Neural cell (in vitro differentiated cells): ENCODE results near the gene CCDC12. TPM values are rescaled to one million over a fixed set of nuclear protein-coding genes. Genes with fewer than 3 reads are reported as not detected.

Experiments
- H2AFZ ChIP-seq: fragments of 200-600, 300-800 bp; sonication (generic), shearing (Covaris generic); 2 replicates; pipeline ENCODE4 v1.6.0; 2014; ENCODE audit warnings: low read depth, mild to moderate bottlenecking, antibody characterized with exemption, low read length, moderate library complexity
- H3F3A ChIP-seq: fragments of 200-600 bp; shearing (Covaris generic); 2 replicates; pipeline ENCODE4 v1.6.1; 2016; ENCODE audit warnings: mild to moderate bottlenecking, moderate library complexity, mixed read lengths, antibody characterized with exemption, low read length; ENCODE audit not compliant: insufficient read depth, poor library complexity, severe bottlenecking
- H3K27ac ChIP-seq: fragments of 200-600, 300-800 bp; sonication (generic), shearing (Covaris generic); 2 replicates; pipeline ENCODE4 v1.5.1; 2014; ENCODE audit warnings: mild to moderate bottlenecking, low read length, moderate library complexity
- H3K27me3 ChIP-seq: fragments of 300-800, 200-600 bp; sonication (generic), shearing (Covaris generic); 2 replicates; pipeline ENCODE4 v1.6.0; 2014; ENCODE audit warnings: mild to moderate bottlenecking, low read depth, low read length, moderate library complexity; ENCODE audit not compliant: insufficient read depth
- H3K36me3 ChIP-seq: fragments of 300-800, 200-600 bp; sonication (generic), shearing (Covaris generic); 2 replicates; pipeline ENCODE4 v1.5.1; 2014; ENCODE audit warnings: mild to moderate bottlenecking, antibody characterized with exemption, low read length, moderate library complexity; ENCODE audit not compliant: insufficient read depth
- H3K4me2 ChIP-seq: fragments of 300-800, 200-600 bp; sonication (generic), shearing (Covaris generic); 2 replicates; pipeline ENCODE4 v1.6.0; 2014; ENCODE audit warnings: mild to moderate bottlenecking, low read length
- H3K4me3 ChIP-seq: fragments of 300-800, 200-600 bp; sonication (generic), shearing (Covaris generic); 2 replicates; pipeline ENCODE4 v1.5.1; 2014; ENCODE audit warnings: mild to moderate bottlenecking, low read length, moderate library complexity
- H3K79me2 ChIP-seq: fragments of 200-600 bp; shearing (Covaris generic); replicated peaks from 2 replicates; pipeline ENCODE4 v1.6.0; 2014; ENCODE audit warnings: mild to moderate bottlenecking, low read length, moderate library complexity; ENCODE audit not compliant: insufficient read depth
- H3K9ac ChIP-seq: fragments of 300-800, 200-600 bp; sonication (generic), shearing (Covaris generic); 2 replicates; pipeline ENCODE4 v1.6.1; 2016; ENCODE audit warnings: mild to moderate bottlenecking, low read length, mixed read lengths
- H3K9me2 ChIP-seq: fragments of 200-600 bp; shearing (Covaris generic); 2 replicates; pipeline ENCODE4 v1.6.1; 2016; ENCODE audit warnings: mild to moderate bottlenecking, low read length, mixed read lengths; ENCODE audit not compliant: insufficient read depth
- H3K9me3 ChIP-seq: fragments of 200-600, 300-800 bp; sonication (generic), shearing (Covaris generic); 2 replicates; pipeline ENCODE4 v1.6.1; 2016; ENCODE audit warnings: mild to moderate bottlenecking, mixed run types, low read length, moderate library complexity, mixed read lengths
- H4K20me1 ChIP-seq: fragments of 200-600 bp; shearing (Covaris generic); 2 replicates; pipeline ENCODE4 v1.6.1; 2016; ENCODE audit warnings: mild to moderate bottlenecking, mixed run types; ENCODE audit not compliant: insufficient read depth
- EP300 ChIP-seq: fragments of 450-650 bp; conservative IDR thresholded peaks from 2 replicates; pipeline ENCODE4 v1.6.1; 2014; ENCODE audit warnings: antibody characterized with exemption, mild to moderate bottlenecking, moderate library complexity; ENCODE audit not compliant: poor library complexity, severe bottlenecking
- EZH2 ChIP-seq: fragments of 200-600, 300-800 bp; shearing (Covaris generic), sonication (generic); IDR thresholded peaks from 2 replicates; pipeline ENCODE4 v1.6.1; 2014; ENCODE audit warnings: antibody characterized with exemption, low read length, borderline replicate concordance, mild to moderate bottlenecking; ENCODE audit not compliant: insufficient read depth, poor library complexity, severe bottlenecking
- MXI1 ChIP-seq: fragments of 450-650 bp; conservative IDR thresholded peaks from 2 replicates; pipeline ENCODE4 v1.6.1; 2014; ENCODE audit warnings: antibody characterized with exemption, mild to moderate bottlenecking; ENCODE audit not compliant: poor library complexity, severe bottlenecking
- POLR2AphosphoS5 ChIP-seq: IDR thresholded peaks from 2 replicates; pipeline ENCODE4 v1.6.1; 2012
- RAD21 ChIP-seq: fragments of 450-650 bp; conservative IDR thresholded peaks from 2 replicates; pipeline ENCODE4 v1.6.1; 2014; ENCODE audit warnings: antibody characterized with exemption, mild to moderate bottlenecking, moderate library complexity
- SMC3 ChIP-seq: fragments of 450-650 bp; conservative IDR thresholded peaks from 2 replicates; pipeline ENCODE4 v1.6.1; 2014; ENCODE audit warnings: antibody characterized with exemption, mild to moderate bottlenecking, moderate library complexity; ENCODE audit not compliant: poor library complexity
- TAF1 ChIP-seq: IDR thresholded peaks from 2 replicates; pipeline ENCODE4 v1.6.1; 2012; ENCODE audit warnings: low read depth
- polyA plus RNA-seq: library from polyadenylated mRNA; depleted of rRNA; stranded (reverse); fragments of >200 nt; gene quantifications from 2 replicates; pipeline ENCODE4 v1.2.3, GENCODE V29; 2014
- TF ChIP-seq, protein P1 (sequence below): IDR thresholded peaks from 2 replicates; pipeline ENCODE4 v1.6.1; 2012; ENCODE audit warnings: borderline replicate concordance
- TF ChIP-seq, protein P2 (sequence below): fragments of 450-650 bp; IDR thresholded peaks from 2 replicates; pipeline ENCODE4 v1.5.1; 2014; ENCODE audit warnings: antibody characterized with exemption, mild to moderate bottlenecking, moderate library complexity; ENCODE audit not compliant: poor library complexity, severe bottlenecking

The CCDC12 gene
- polyA plus RNA-seq, 1 donor from 2014 or later: 46.4 TPM

DNA sequence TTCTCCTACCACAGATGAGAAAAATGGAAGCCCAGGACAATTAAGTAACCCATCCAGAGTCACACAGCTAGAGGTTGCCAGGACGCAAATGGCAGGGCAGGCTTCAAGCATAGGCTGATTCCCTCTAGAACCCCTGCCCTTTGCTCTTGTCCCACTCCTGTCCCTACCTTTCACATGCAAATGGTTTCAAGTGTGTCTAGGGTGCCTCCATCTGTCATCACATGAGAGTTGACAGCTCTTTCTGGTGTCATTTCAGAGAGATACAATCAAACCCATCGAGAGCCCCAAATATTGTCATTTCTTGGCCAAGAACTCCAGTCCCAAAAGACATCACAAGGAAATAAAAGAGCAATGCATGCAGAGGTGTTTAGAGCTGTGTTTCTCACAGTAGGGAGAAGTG lies 23.7 kb downstream of the CCDC12 start:
- Histone ChIP-seq H3K4me3 (no peak overlapping the region), H3F3A (no peaks in the 10 kb centered on the region), H3K79me2 (peaks cover 30% of the 10 kb centered on the region), H3K36me3 (no peaks in the 10 kb centered on the region), H3K9ac (no peak overlapping the region), H3K27ac (no peak overlapping the region), H3K4me2 (no peak overlapping the region), H3K9me2 (no peaks in the 10 kb centered on the region), H4K20me1 (no peaks in the 10 kb centered on the region), H3K9me3 (no peaks in the 10 kb centered on the region), H3K27me3 (no peaks in the 10 kb centered on the region), H2AFZ (no peak overlapping the region)
- TF ChIP-seq MXI1 (no peak), EZH2 (no peak), RAD21 (no peak), SMC3 (no peak), POLR2AphosphoS5 (no peak), TAF1 (no peak), EP300 (no peak)
- TF ChIP-seq, protein P1, sequence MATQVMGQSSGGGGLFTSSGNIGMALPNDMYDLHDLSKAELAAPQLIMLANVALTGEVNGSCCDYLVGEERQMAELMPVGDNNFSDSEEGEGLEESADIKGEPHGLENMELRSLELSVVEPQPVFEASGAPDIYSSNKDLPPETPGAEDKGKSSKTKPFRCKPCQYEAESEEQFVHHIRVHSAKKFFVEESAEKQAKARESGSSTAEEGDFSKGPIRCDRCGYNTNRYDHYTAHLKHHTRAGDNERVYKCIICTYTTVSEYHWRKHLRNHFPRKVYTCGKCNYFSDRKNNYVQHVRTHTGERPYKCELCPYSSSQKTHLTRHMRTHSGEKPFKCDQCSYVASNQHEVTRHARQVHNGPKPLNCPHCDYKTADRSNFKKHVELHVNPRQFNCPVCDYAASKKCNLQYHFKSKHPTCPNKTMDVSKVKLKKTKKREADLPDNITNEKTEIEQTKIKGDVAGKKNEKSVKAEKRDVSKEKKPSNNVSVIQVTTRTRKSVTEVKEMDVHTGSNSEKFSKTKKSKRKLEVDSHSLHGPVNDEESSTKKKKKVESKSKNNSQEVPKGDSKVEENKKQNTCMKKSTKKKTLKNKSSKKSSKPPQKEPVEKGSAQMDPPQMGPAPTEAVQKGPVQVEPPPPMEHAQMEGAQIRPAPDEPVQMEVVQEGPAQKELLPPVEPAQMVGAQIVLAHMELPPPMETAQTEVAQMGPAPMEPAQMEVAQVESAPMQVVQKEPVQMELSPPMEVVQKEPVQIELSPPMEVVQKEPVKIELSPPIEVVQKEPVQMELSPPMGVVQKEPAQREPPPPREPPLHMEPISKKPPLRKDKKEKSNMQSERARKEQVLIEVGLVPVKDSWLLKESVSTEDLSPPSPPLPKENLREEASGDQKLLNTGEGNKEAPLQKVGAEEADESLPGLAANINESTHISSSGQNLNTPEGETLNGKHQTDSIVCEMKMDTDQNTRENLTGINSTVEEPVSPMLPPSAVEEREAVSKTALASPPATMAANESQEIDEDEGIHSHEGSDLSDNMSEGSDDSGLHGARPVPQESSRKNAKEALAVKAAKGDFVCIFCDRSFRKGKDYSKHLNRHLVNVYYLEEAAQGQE: no peak
- TF ChIP-seq, protein P2, sequence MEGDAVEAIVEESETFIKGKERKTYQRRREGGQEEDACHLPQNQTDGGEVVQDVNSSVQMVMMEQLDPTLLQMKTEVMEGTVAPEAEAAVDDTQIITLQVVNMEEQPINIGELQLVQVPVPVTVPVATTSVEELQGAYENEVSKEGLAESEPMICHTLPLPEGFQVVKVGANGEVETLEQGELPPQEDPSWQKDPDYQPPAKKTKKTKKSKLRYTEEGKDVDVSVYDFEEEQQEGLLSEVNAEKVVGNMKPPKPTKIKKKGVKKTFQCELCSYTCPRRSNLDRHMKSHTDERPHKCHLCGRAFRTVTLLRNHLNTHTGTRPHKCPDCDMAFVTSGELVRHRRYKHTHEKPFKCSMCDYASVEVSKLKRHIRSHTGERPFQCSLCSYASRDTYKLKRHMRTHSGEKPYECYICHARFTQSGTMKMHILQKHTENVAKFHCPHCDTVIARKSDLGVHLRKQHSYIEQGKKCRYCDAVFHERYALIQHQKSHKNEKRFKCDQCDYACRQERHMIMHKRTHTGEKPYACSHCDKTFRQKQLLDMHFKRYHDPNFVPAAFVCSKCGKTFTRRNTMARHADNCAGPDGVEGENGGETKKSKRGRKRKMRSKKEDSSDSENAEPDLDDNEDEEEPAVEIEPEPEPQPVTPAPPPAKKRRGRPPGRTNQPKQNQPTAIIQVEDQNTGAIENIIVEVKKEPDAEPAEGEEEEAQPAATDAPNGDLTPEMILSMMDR: no peak

DNA sequence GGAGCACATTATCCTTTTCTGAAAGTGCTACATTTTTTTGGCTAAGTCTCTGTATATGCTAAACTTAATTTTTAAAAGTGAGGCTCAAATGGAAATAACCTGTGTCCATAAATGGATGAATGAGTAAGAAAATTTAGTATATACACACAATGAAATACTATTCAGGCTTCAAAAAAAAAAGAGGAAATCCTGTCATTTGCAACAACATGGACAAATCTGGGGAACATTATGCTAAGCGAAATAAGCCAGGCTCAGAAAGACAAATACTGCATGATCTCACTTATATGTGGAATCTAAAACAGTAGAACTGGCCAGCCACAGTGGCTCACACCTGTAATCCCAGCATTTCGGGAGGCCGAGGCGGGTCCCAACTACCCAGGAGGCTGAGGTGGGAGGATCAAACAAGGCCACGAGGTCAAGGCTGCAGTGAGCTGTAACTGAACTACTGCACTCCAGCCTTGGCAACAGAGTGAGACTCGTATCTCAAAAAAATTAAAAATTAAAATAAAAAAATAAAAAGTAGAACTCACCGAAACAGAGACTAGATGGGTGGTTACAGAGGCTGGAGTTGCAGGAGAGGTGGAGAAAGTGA lies 25.8 kb downstream of the CCDC12 start:
- Histone ChIP-seq H4K20me1 (no peaks in the 10 kb centered on the region), H3K4me3 (no peak overlapping the region), H3K9me3 (peaks cover under 1% of the 10 kb centered on the region), H3K9me2 (no peaks in the 10 kb centered on the region), H3K36me3 (no peaks in the 10 kb centered on the region), H3F3A (no peaks in the 10 kb centered on the region), H3K9ac (no peak overlapping the region), H3K4me2 (no peak overlapping the region), H3K79me2 (peaks cover 33% of the 10 kb centered on the region), H3K27ac (no peak overlapping the region), H2AFZ (no peak overlapping the region), H3K27me3 (no peaks in the 10 kb centered on the region)
- TF ChIP-seq POLR2AphosphoS5 (no peak), TAF1 (no peak), MXI1 (no peak), EZH2 (no peak)
- TF ChIP-seq, protein P1: no peak
